Measurements from ENCODE around the gene PLGLB2.
"Not testable (repeated sequence)": the region's sequence is repeated elsewhere in the genome, so short reads cannot be mapped to it uniquely, and the experiment has no call there.

The PLGLB2 gene
- 0.39 to 1.6 (median 0.88) reads per million in 4 experiments for total RNA-seq

DNA sequence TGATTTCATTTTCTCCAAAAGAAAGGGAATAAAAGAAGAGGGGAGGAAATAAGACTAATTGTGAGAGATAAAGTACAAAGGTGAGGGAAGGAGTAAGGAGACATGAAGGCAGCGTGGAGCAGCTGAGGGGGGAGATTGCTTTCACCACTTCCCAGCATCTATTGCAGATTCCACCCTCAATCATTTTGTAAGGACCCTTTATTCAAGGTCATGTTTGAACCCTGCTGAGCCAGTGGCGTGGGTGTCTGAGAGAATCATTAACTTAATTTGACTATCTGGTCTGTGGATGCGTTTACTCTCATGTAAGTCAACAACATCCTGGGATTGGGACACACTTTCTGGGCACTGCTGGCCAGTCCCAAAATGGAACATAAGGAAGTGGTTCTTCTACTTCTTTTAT lies at the start of gene PLGLB2:
PLGLB2 (plus strand) TSS at position 297 of the 400 bp plus-strand sequence; CDS start at position 364, 67 bp downstream.
- not testable (repeated sequence) for DNase-seq

DNA sequence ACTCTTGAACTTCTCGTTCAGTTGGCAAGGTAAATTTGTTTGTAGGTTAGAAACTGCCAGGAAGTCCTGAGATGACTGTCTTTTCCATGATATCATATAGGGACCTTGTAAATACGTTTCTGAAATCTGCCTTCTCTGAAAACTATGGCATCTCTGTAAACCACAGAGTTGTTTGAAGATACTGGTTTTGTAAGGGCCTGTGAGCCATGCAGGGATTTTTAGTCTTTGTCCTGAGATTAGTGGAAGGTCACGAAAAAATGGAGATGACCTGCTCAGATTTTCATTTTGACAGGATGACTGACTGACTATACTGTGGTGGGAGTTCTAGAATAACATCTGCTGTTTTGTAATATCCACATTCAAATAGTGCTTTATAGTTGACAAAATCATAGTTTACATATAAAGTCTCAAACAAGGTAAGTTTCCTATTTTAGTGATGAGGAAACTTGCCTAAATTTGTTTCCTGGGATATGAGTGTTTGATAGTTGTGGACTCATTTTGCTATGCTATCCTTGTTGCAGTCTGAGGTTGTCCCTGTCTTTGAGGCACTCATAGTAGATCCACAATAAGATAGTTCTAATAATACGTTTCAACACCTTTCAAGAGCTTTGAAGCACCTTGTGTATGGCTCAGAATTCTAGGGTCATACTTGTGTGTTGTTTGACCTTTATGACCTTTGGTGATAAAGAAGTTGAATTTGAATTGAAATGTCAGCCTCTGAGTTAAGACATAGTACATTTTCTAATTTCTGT lies 43.1 kb upstream of the PLGLB2 start:
- not testable (repeated sequence) for DNase-seq

DNA sequence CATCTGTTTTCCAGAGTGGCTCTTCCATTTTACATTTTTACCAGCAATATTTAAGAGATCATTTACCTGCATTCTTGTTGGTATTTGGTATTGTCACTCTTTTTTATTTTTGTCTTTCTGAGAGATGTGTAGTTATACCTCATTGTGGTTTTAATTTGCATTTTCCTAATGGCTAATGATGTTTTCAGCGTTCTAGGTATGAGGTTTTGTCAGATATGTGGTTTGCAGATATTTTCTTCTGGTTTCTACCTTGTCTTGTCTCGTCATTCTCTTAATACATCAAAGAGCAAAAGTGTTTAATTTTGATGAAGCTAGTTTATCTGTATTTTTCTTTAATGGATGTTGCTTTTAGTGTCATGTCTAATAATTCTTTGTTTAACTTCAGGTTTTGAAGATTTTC lies 39.5 kb upstream of the PLGLB2 start:
- DNase-seq: not testable (repeated sequence)

DNA sequence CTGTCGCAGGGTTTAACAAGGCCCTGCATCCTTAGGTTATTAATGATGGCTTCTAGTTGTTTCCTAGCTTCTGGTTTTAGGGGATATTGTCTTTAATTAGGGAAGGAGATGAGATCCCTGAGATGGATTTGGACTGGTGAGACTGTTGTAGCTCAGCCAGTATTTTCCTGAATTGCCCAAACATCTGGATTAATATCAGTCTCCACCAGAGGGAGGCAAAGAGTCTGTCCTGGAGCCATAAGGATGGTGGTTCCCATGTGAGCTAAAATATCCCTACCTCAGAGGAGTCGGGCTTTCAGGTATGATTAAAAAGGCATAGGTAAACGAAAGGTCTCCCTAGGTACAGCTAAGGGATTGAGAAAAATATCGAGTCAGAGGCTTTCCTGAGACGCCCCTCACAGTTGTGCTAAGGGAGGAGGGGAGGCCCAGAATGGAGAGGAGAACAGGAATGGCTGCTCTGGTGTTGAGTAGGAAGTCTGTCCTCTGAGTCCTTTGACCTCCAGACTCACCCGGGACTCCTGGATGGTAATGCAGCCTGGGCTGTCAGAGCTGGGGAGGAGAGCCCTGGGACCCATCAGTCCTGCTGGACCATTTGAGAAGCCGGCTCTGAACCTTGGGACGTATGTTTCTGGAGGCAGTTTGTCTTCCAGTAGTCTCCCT lies 19.8 kb upstream of the PLGLB2 start:
- DNase-seq: not testable (repeated sequence)

DNA sequence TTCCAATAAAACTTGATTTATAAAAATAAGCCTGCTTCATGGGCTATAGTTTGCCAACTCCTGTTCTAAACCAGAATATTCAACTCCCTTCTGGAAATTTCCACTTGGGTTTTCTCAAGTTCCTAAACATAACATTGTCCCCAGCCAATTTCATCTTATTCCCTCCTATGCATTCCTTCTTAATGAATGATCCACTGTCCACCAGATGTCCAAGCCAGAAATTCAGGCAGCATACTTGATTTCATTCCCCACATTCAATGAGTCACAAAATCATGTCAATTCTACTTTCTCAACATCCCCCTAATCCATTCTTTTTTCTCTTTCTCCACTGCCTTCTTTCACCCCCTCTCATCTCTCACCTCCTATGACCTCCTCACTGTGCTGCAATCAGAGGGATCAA lies 7.0 kb upstream of the PLGLB2 start:
- DNase-seq: not testable (repeated sequence)

DNA sequence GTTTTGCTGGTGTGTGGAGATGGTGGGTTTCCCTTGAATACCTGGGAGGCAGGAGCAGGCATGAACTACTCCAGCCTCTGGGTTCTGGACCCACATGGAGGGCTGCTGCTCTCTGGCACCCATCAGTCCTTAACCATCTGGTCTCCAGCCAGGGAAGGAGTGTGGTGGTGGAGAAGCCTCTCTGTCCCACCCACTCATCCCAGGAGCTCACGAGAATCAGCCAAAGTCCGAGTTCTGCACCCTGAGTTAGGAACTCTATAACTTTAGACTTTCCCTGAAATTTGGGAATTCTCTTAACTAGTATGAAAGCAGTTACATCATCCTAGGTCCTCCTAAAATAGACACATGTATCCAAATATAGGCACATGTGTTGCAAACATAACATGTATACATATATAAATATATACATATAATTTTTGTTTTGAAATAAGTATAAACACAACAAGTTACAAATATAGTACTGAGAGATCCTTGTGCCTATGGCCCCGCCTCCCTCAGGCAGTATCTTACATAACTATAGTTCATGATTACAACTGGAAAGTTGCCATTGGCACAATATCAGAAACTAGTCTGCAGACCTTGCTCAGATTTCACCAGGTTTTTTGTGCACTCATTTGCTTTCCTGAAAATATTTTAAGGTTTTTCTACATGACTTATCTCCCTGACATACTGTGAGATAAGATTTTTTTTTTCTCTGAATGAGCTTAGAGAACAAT lies 5.3 kb upstream of the PLGLB2 start:
- DNase-seq: not testable (repeated sequence)

DNA sequence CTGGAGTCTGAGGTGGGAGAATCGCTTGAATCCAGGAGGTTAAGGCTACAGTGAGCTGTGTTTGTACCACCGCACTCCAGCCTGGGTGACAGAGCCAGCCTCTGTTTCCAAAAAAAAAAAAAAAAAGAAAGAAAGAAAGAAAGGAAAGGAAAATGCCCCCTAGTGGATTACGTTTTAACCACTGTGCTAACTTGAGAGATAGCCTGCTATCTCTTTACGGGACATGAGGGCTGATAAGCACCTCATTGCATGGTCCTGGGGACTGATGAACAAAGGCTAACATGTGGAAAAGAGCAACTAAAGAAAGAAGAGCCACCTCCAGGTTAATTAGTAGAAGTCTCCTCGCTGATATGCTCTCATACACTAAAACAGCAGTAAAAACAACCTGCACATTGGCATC lies 4.2 kb upstream of the PLGLB2 start:
- not testable (repeated sequence) for DNase-seq

DNA sequence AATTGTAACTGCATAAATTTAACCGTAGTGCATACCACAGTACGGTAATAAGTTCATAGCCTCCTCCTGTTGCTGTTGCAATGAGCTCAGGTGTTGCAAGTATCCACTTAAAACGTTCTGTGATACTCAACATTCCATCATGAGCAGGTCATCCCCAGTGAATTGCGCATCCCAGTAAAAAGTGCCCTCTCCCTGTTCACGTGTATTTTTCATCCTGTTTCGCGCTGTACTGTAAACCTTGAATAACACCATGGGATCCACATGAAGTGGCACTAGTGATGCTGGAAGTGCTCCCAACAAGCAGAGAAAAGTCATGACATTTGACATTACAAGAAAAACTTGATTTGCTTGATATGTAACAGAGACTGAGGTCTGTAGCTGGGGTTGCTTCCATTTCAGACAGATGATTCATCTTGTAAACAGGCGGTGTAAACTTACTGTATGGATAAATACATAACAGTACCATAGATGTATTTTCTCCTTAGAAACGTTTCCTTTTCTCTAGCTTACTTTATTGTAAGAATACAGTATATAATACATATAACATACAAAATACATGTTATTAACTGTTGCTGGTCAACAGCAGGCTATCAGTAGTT lies 2.4 kb upstream of the PLGLB2 start:
- not testable (repeated sequence) for DNase-seq

DNA sequence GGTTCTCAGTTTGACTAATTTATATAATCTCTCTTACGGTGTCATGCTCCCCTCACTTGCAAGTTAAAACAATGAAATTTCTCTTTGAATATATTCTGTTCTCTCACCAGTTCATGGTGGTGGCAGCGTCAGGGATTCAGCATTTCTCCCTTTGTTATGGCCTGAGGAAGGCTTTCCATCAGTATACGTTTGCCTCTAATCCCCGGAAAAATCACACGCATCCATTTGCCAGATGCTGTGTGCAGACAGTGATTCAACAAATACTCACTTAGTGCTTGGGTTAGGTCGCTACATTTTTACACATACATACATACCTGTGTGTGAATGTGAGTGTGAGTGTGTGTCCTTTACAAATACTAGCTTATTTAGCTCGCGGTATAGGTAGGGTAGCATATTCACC lies 637 bp downstream of the PLGLB2 start:
- DNase-seq: not testable (repeated sequence)

DNA sequence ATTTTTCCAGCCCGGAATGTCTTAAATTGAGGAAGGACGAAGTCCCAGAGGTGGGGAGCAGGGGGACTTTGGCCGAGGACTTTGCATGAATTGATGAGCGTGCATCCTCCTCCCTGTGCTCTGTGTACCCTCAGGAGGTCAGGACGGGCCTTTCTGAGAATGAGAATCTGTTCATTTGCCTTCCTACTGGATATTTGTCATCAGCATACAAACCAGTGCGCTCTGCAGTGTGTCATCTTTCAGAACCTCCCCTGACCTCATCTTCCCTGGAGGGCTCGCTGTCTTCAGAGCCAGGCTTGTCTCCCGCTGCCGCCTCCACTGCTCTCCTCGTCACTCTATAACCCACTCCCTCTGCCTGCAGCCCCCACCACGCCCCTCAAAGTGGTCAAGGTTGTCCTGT lies 2.7 kb downstream of the PLGLB2 start:
- not testable (repeated sequence) for DNase-seq

DNA sequence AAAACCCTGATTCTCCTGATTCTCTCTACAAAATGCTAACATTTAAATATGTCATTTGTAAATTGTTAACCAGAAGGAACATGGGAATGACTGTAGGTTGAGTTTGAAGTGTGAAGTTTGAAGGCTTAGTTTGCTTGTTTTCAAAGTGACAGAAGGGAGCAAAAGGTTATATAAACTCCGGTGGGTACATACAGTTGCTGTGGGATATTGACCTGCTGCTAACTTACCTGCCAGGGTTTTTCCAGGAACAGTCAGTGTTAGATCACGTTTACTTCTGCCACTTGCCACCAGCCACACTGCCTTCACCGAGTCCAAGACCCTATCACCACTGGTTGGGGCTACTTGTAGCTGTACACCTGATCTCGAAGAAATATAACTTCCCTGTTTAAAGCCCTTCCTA lies 6.9 kb downstream of the PLGLB2 start:
- DNase-seq: not testable (repeated sequence)

Data from effector CD8-positive, alpha-beta T cell (primary cell).